Measurements from ENCODE around the gene ATP2A1. TPM values are rescaled to one million over a fixed set of nuclear protein-coding genes. Genes with fewer than 3 reads are reported as not detected.

ATP2A1 gene
- total and polyA plus RNA-seq, 2 of the 13 experiments (the other 11 are each of a cell fraction or from before 2014, with no cell fraction given), result 3.2 to 12.5 TPM

DNA sequence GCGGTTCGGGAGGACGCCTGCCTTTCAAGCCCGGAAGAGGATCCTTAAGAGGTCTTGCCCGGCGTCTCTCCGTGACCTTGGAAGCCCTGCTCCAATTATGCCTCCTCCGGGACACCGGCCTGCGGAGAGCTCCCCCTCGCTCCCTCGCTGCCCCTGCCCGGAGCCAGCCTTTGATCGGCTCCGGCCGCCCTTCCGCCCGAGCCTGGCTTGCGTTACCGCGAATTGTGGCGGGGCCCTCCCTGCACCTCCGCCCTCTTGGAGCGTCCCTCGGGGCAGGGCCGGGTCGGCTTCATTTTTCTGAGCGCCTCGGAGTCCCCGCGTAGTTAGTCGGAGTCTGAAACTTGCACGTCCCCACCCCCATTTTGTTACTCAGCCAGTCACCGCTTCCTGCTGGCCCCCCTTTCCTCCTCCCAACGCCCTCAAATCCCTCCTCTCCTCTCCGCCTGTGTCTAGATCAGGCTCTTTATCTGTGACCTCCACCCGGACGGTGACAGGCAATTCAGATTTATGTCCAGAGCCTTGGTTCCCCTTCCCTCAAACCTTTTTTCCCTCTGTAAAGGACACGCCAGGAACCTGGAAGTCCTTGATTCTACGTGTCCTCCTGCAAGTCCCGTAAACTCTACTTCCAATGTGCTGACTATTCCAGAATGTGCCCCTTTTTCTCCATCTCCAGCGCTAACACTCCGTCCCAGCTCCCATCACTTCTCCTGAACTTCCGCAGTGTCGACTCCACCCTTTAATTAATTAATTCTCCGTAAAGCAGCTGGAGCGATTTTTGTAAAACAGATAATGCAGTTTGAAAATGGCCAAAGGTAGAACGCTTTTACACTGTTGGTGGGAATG is 47.3 kb downstream of the ATP2A1 start (continued):
- TF ChIP-seq, protein P1, sequence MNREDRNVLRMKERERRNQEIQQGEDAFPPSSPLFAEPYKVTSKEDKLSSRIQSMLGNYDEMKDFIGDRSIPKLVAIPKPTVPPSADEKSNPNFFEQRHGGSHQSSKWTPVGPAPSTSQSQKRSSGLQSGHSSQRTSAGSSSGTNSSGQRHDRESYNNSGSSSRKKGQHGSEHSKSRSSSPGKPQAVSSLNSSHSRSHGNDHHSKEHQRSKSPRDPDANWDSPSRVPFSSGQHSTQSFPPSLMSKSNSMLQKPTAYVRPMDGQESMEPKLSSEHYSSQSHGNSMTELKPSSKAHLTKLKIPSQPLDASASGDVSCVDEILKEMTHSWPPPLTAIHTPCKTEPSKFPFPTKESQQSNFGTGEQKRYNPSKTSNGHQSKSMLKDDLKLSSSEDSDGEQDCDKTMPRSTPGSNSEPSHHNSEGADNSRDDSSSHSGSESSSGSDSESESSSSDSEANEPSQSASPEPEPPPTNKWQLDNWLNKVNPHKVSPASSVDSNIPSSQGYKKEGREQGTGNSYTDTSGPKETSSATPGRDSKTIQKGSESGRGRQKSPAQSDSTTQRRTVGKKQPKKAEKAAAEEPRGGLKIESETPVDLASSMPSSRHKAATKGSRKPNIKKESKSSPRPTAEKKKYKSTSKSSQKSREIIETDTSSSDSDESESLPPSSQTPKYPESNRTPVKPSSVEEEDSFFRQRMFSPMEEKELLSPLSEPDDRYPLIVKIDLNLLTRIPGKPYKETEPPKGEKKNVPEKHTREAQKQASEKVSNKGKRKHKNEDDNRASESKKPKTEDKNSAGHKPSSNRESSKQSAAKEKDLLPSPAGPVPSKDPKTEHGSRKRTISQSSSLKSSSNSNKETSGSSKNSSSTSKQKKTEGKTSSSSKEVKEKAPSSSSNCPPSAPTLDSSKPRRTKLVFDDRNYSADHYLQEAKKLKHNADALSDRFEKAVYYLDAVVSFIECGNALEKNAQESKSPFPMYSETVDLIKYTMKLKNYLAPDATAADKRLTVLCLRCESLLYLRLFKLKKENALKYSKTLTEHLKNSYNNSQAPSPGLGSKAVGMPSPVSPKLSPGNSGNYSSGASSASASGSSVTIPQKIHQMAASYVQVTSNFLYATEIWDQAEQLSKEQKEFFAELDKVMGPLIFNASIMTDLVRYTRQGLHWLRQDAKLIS (CRISPR knock-in tag; IDR thresholded peaks at IDR 0.05), result peak; percentile 45; the same call in 1 of the 2 replicates
- no peak for TF ChIP-seq HOXA3 (CRISPR knock-in tag; IDR thresholded peaks at IDR 0.05)
- TF ChIP-seq SMAD1 (CRISPR knock-in tag; IDR thresholded peaks at IDR 0.05; ENCODE audit: borderline replicate concordance, low read depth), result peak; percentile 42; the same call in 1 of the 2 replicates
- TF ChIP-seq IKZF1 (IDR thresholded peaks at IDR 0.05), result no peak
- TF ChIP-seq CBFB (CRISPR knock-in tag; IDR thresholded peaks at IDR 0.05), result no peak
- peak; percentile 15; the same call in 1 of the 2 replicates for TF ChIP-seq NR2F6 (IDR thresholded peaks at IDR 0.05)
- TF ChIP-seq NR2F6 (CRISPR knock-in tag; IDR thresholded peaks at IDR 0.05), result peak; percentile 22; the same call in 1 of the 2 replicates
- TF ChIP-seq THYN1 (CRISPR knock-in tag; IDR thresholded peaks at IDR 0.05; ENCODE audit: borderline replicate concordance, low read depth), result no peak
- peak; percentile 29 for TF ChIP-seq U2AF1 (optimal IDR thresholded peaks at IDR 0.05; ENCODE audit: low read depth, low read length)
- no peak for TF ChIP-seq JARID2 (CRISPR knock-in tag; IDR thresholded peaks at IDR 0.05; ENCODE audit: insufficient replicate concordance)
- TF ChIP-seq MEF2D (CRISPR knock-in tag; IDR thresholded peaks at IDR 0.05), result no peak; the same call in 1 of the 2 replicates
- peak; percentile 78 for TF ChIP-seq ZNF772 (CRISPR knock-in tag; IDR thresholded peaks at IDR 0.05)
- no peak for TF ChIP-seq ZBTB21 (CRISPR knock-in tag; IDR thresholded peaks at IDR 0.05)
- TF ChIP-seq TMF1 (CRISPR knock-in tag; IDR thresholded peaks at IDR 0.05; ENCODE audit: low read depth), result no peak
- TF ChIP-seq NR2C2 (CRISPR knock-in tag; IDR thresholded peaks at IDR 0.05; ENCODE audit: borderline replicate concordance), result 0 out of 2 replicates have a peak, but pooled peaks have one; percentile 31
- no peak; the same call in 1 of the 2 replicates for TF ChIP-seq BRD4 (CRISPR knock-in tag; IDR thresholded peaks at IDR 0.05)
- no peak for TF ChIP-seq RCOR2 (CRISPR knock-in tag; IDR thresholded peaks at IDR 0.05)
- TF ChIP-seq SNAPC2 (CRISPR knock-in tag; IDR thresholded peaks at IDR 0.05), result no peak
- TF ChIP-seq GTF2F1 (IDR thresholded peaks at IDR 0.05; ENCODE audit: low read length), result no peak
- TF ChIP-seq GPN1 (CRISPR knock-in tag; IDR thresholded peaks at IDR 0.05; ENCODE audit: borderline replicate concordance), result no peak
- TF ChIP-seq, protein P2, sequence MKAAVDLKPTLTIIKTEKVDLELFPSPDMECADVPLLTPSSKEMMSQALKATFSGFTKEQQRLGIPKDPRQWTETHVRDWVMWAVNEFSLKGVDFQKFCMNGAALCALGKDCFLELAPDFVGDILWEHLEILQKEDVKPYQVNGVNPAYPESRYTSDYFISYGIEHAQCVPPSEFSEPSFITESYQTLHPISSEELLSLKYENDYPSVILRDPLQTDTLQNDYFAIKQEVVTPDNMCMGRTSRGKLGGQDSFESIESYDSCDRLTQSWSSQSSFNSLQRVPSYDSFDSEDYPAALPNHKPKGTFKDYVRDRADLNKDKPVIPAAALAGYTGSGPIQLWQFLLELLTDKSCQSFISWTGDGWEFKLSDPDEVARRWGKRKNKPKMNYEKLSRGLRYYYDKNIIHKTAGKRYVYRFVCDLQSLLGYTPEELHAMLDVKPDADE (CRISPR knock-in tag; IDR thresholded peaks at IDR 0.05), result no peak
- TF ChIP-seq ZSCAN22 (CRISPR knock-in tag; IDR thresholded peaks at IDR 0.05), result no peak
- TF ChIP-seq U2AF2 (IDR thresholded peaks at IDR 0.05; ENCODE audit: low read depth, low read length), result no peak
- TF ChIP-seq PHF8 (CRISPR knock-in tag; IDR thresholded peaks at IDR 0.05), result peak; percentile 90
- TF ChIP-seq SRSF4 (IDR thresholded peaks at IDR 0.05; ENCODE audit: low read depth, low read length, poor library complexity, severe bottlenecking), result no peak
- TF ChIP-seq ZNF263 (CRISPR knock-in tag; IDR thresholded peaks at IDR 0.05), result peak; percentile 53; the same call in 1 of the 2 replicates
- TF ChIP-seq, protein P3, sequence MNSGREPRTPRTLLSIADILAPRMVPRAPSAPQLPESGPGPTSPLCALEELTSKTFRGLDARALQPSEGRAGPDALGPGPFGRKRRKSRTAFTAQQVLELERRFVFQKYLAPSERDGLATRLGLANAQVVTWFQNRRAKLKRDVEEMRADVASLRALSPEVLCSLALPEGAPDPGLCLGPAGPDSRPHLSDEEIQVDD (CRISPR knock-in tag; IDR thresholded peaks at IDR 0.05; ENCODE audit: borderline replicate concordance), result 0 out of 2 replicates have a peak, but pooled peaks have one; percentile 42

Measured in HepG2 (cell line).